ENCODE data around the gene ADA.

DNA sequence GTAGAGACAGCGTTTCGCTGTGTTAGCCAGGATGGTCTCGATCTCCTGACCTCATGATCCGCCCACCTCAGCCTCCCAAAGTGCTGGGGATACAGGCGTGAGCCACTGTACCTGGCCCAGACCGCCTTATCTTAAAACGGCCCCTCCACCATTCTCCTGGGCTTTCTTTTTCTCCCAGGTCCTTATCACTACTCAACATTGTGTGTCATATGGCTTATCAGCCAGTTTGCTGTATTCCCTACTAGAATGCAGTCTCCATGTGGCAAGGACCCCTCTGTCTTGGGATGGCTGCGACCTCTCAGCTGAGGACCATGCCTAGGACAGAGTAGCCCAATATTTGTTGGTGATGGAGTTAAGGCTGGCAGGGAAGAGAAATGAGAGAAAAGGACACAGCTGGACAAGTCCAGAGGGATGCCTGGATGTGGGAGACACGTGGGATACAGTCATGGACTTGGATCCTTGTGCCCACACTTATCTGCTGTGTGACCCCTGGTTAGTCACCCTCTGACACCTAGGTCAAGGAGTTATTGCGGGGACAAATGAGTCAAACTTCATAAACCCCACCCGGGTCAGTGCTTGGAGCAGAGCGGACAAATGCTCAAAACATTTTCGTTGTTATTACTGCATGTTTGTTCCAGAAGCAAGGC is 24.0 kb downstream of the ADA start:
- TF ChIP-seq, protein P1, sequence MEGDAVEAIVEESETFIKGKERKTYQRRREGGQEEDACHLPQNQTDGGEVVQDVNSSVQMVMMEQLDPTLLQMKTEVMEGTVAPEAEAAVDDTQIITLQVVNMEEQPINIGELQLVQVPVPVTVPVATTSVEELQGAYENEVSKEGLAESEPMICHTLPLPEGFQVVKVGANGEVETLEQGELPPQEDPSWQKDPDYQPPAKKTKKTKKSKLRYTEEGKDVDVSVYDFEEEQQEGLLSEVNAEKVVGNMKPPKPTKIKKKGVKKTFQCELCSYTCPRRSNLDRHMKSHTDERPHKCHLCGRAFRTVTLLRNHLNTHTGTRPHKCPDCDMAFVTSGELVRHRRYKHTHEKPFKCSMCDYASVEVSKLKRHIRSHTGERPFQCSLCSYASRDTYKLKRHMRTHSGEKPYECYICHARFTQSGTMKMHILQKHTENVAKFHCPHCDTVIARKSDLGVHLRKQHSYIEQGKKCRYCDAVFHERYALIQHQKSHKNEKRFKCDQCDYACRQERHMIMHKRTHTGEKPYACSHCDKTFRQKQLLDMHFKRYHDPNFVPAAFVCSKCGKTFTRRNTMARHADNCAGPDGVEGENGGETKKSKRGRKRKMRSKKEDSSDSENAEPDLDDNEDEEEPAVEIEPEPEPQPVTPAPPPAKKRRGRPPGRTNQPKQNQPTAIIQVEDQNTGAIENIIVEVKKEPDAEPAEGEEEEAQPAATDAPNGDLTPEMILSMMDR (IDR thresholded peaks at IDR 0.05 in 4 of 5, conservative IDR thresholded peaks at IDR 0.05 in 1 of 5), result no peak
- no peak for TF ChIP-seq POLR2A (IDR thresholded peaks at IDR 0.05)
